H1 (cell line): ENCODE measurements around the gene AP2A2. TPM values are rescaled to one million over a fixed set of nuclear protein-coding genes. Genes with fewer than 3 reads are reported as not detected.

Experiments
- CTCF ChIA-PET: fragments of 300-600 bp; sonication (Branson Sonifier 250); formaldehyde crosslinking; loops from one replicate; lab custom pipeline; 2021; ENCODE audit not compliant: partially characterized antibody; lab: Charles Lee
- POLR2A ChIA-PET: fragments of 300-600 bp; sonication (Branson Sonifier 250); formaldehyde crosslinking; loops from one replicate; lab custom pipeline; 2021; ENCODE audit warnings: inconsistent platforms; ENCODE audit not compliant: partially characterized antibody; lab: Charles Lee
- DNase-seq, 2 experiments: peaks; one replicate each; pipeline versions ENCODE4 v3.0.0 to v3.0.0-alpha.2; 2010 to 2022; ENCODE audit warnings: low spot score in 2 of 2, low read depth in 1 of 2, mixed read lengths in 1 of 2
- FAIRE-seq: peaks from 2 replicates; lab custom pipeline; 2011; peaks lifted over from hg19 to GRCh38; lab: Jason Lieb, UNC
- H2AFZ ChIP-seq: 2 replicates; pipeline ENCODE4 v1.8.1; 2012; ENCODE audit warnings: low read length, inconsistent platforms
- H2AK5ac ChIP-seq: 2 replicates; pipeline ENCODE4 v1.6.1; 2013; ENCODE audit warnings: low read depth, low read length
- H2BK120ac ChIP-seq: replicated peaks from 2 replicates; pipeline ENCODE3; 2013; ENCODE audit warnings: low read depth, low read length, inconsistent platforms
- H2BK12ac ChIP-seq: 2 replicates; pipeline ENCODE4 v1.6.1; 2013; ENCODE audit warnings: low read depth, low read length
- H2BK15ac ChIP-seq: 2 replicates; pipeline ENCODE4 v1.6.1; 2013; ENCODE audit warnings: low read length
- H2BK20ac ChIP-seq: 2 replicates; pipeline ENCODE4 v1.6.1; 2013; ENCODE audit warnings: low read length
- H2BK5ac ChIP-seq: 2 replicates; pipeline ENCODE4 v1.6.1; 2013; ENCODE audit warnings: low read depth, low read length
- H3K14ac ChIP-seq: 2 replicates; pipeline ENCODE4 v1.6.1; 2013; ENCODE audit warnings: inconsistent platforms; ENCODE audit not compliant: insufficient read length
- H3K18ac ChIP-seq: 2 replicates; pipeline ENCODE4 v1.6.1; 2013; ENCODE audit warnings: low read length; ENCODE audit errors: extremely low read depth
- H3K23ac ChIP-seq: 2 replicates; pipeline ENCODE4 v1.6.1; 2013; ENCODE audit warnings: inconsistent platforms; ENCODE audit not compliant: insufficient read length
- H3K23me2 ChIP-seq: 2 replicates; pipeline ENCODE4 v1.6.1; 2013; ENCODE audit warnings: low read depth, low read length
- H3K27ac ChIP-seq: 2 replicates; pipeline ENCODE4 v1.6.1; 2011; ENCODE audit warnings: low read depth, low read length, inconsistent platforms
- H3K27me3 ChIP-seq, 4 experiments: replicated peaks in 1 of 4; 1 replicate in 1 of 4; 2 replicates in 3 of 4; pipeline versions ENCODE4 v1.6.1 to v1.8.1; 2011 to 2013; ENCODE audit warnings: low read length in 3 of 4, mild to moderate bottlenecking in 3 of 4, inconsistent platforms in 2 of 4, mixed read lengths in 2 of 4, moderate library complexity in 1 of 4; ENCODE audit not compliant: control insufficient read depth in 3 of 4, insufficient read depth in 3 of 4; ENCODE audit errors: extremely low read depth in 1 of 4
- H3K36me3 ChIP-seq, 4 experiments: 2 replicates each; pipeline versions ENCODE4 v1.6.1 to v1.8.1; 2011 to 2013; ENCODE audit warnings: mild to moderate bottlenecking in 4 of 4, low read length in 3 of 4, moderate library complexity in 2 of 4, control low read depth in 1 of 4, inconsistent platforms in 1 of 4; ENCODE audit not compliant: insufficient read depth in 4 of 4, control insufficient read depth in 2 of 4
- H3K4ac ChIP-seq: replicated peaks from 2 replicates; pipeline ENCODE3; 2013; ENCODE audit warnings: low read length, low read depth, mixed read lengths, inconsistent platforms; ENCODE audit not compliant: insufficient read length
- H3K4me1 ChIP-seq, 4 experiments: replicated peaks in 1 of 4; 1 replicate in 1 of 4; 2 replicates in 3 of 4; pipeline versions ENCODE4 v1.6.1 to v1.8.1; 2011 to 2013; ENCODE audit warnings: low read length in 3 of 4, inconsistent platforms in 2 of 4, mixed read lengths in 1 of 4; ENCODE audit not compliant: insufficient read depth in 4 of 4, control insufficient read depth in 3 of 4
- H3K4me2 ChIP-seq, 2 experiments: 2 replicates each; pipeline versions ENCODE4 v1.6.1 to v1.8.1; 2011 to 2013; ENCODE audit warnings: low read depth in 2 of 2, low read length in 2 of 2, control low read depth in 1 of 2, inconsistent platforms in 1 of 2, mild to moderate bottlenecking in 1 of 2; ENCODE audit not compliant: insufficient read depth in 1 of 2
- H3K4me3 ChIP-seq, 4 experiments: fragments of 200-600, 300-600 bp in 1 of 4; sonication (generic), shearing (Covaris generic), sonication (Bioruptor Twin) in 1 of 4; 2 replicates each; pipeline versions ENCODE4 v1.5.1 to v1.8.1; 2011 to 2016; ENCODE audit warnings: low read length in 4 of 4, low read depth in 3 of 4, control low read depth in 2 of 4, inconsistent platforms in 2 of 4, mild to moderate bottlenecking in 2 of 4, mixed read lengths in 1 of 4, moderate library complexity in 1 of 4; ENCODE audit not compliant: insufficient read depth in 2 of 4; ENCODE audit errors: extremely low read depth in 1 of 4
- H3K56ac ChIP-seq: replicated peaks from 2 replicates; pipeline ENCODE3; 2013; ENCODE audit warnings: low read depth, mild to moderate bottlenecking, mixed read lengths, low read length, inconsistent platforms; ENCODE audit not compliant: insufficient read length
- H3K79me1 ChIP-seq: 2 replicates; pipeline ENCODE4 v1.6.1; 2013; ENCODE audit warnings: low read depth, low read length, control low read depth
- H3K79me2 ChIP-seq, 2 experiments: 2 replicates each; pipeline versions ENCODE4 v1.6.1 to v1.8.1; 2012 to 2013; ENCODE audit warnings: low read length in 2 of 2, mild to moderate bottlenecking in 2 of 2, inconsistent platforms in 1 of 2; ENCODE audit not compliant: insufficient read depth in 2 of 2, control insufficient read depth in 1 of 2
- H3K9ac ChIP-seq, 4 experiments: replicated peaks in 1 of 4; 1 replicate in 1 of 4; 2 replicates in 3 of 4; pipeline versions ENCODE4 v1.6.1 to v1.8.1; 2011 to 2013; ENCODE audit warnings: low read depth in 3 of 4, low read length in 3 of 4, control low read depth in 2 of 4, mild to moderate bottlenecking in 2 of 4, moderate library complexity in 2 of 4, inconsistent platforms in 1 of 4; ENCODE audit errors: extremely low read depth in 1 of 4
- H3K9me3 ChIP-seq, 2 experiments: 2 replicates each; pipeline versions ENCODE4 v1.6.1 to v1.8.1; 2012 to 2013; ENCODE audit warnings: mild to moderate bottlenecking in 2 of 2, moderate library complexity in 2 of 2, control low read depth in 1 of 2, inconsistent platforms in 1 of 2, low read depth in 1 of 2, low read length in 1 of 2, mixed read lengths in 1 of 2; ENCODE audit not compliant: insufficient read depth in 2 of 2
- H4K20me1 ChIP-seq, 2 experiments: replicated peaks in 1 of 2; 2 replicates each; pipeline versions ENCODE3 to v1.8.1; 2011 to 2013; ENCODE audit warnings: inconsistent platforms in 2 of 2, low read length in 2 of 2, mild to moderate bottlenecking in 1 of 2; ENCODE audit not compliant: insufficient read depth in 2 of 2, control insufficient read depth in 1 of 2
- H4K5ac ChIP-seq: 2 replicates; pipeline ENCODE4 v1.6.1; 2013; ENCODE audit warnings: low read length, low read depth, mixed read lengths, inconsistent platforms; ENCODE audit not compliant: insufficient read length
- H4K8ac ChIP-seq: 2 replicates; pipeline ENCODE4 v1.8.0; 2013; ENCODE audit warnings: mild to moderate bottlenecking, moderate library complexity, low read length, inconsistent platforms; ENCODE audit not compliant: insufficient read depth; ENCODE audit errors: extremely low read depth
- H4K91ac ChIP-seq: replicated peaks from 2 replicates; pipeline ENCODE3; 2013; ENCODE audit warnings: low read length, mixed read lengths, inconsistent platforms; ENCODE audit not compliant: insufficient read length
- ASH2L ChIP-seq: fragments of 200-600, 300-600 bp; sonication (generic); IDR thresholded peaks from one replicate; pipeline ENCODE4 v1.7.1; 2017; ENCODE audit warnings: low read length
- BRCA1 ChIP-seq: IDR thresholded peaks from 2 replicates; pipeline ENCODE4 v1.6.1; 2012; ENCODE audit warnings: low read depth, low read length, improper control_type of control experiment
- CBX5 ChIP-seq: fragments of 300-800, 300-1000 bp; sonication (generic); IDR thresholded peaks from 2 replicates; pipeline ENCODE4 v1.7.1; 2016; ENCODE audit warnings: antibody characterized with exemption, low read length, low read depth
- CHD1 ChIP-seq: IDR thresholded peaks from 2 replicates; pipeline ENCODE4 v1.6.1; 2012; ENCODE audit warnings: low read depth, low read length, improper control_type of control experiment
- CREB1 ChIP-seq: IDR thresholded peaks from 2 replicates; pipeline ENCODE4 v1.6.1; 2012; ENCODE audit warnings: inconsistent platforms
- NRF1 ChIP-seq: IDR thresholded peaks from 2 replicates; pipeline ENCODE4 v1.6.1; 2011; ENCODE audit warnings: mild to moderate bottlenecking, low read depth, low read length, improper control_type of control experiment
- PHF8 ChIP-seq: fragments of 200-600 bp; sonication (generic); conservative IDR thresholded peaks from 2 replicates; pipeline ENCODE4 v1.7.1; 2012; ENCODE audit warnings: low read depth, mild to moderate bottlenecking, inconsistent platforms, low read length, moderate library complexity
- POLR2A ChIP-seq, 2 experiments: IDR thresholded peaks; 1 replicate in 1 of 2; 2 replicates in 1 of 2; pipeline ENCODE4 v1.6.1; 2011; ENCODE audit warnings: low read depth in 2 of 2, low read length in 2 of 2, mild to moderate bottlenecking in 2 of 2; ENCODE audit errors: control extremely low read depth in 1 of 2
- RBBP5 ChIP-seq: IDR thresholded peaks from 2 replicates; pipeline ENCODE4 v1.7.1; 2012; ENCODE audit warnings: low read depth, mild to moderate bottlenecking, inconsistent platforms, low read length, moderate library complexity, borderline replicate concordance
- SP2 ChIP-seq: IDR thresholded peaks from 2 replicates; pipeline ENCODE4 v1.6.1; 2012; ENCODE audit warnings: mild to moderate bottlenecking, low read length, inconsistent platforms
- TEAD4 ChIP-seq: IDR thresholded peaks from 2 replicates; pipeline ENCODE4 v1.6.1; 2012; ENCODE audit warnings: low read depth, low read length, inconsistent platforms, mixed read lengths
- WGBS, 2 experiments: shearing (Covaris generic) in 1 of 2; methylation state at CpG; one replicate each; pipeline versions ENCODE4 v1.1.6 to v1.1.7; 2013 to 2015; ENCODE audit warnings: low lambda C conversion rate in 2 of 2, mixed read lengths in 2 of 2, inconsistent platforms in 1 of 2, low coverage in 1 of 2, missing lambda C conversion rate in 1 of 2; ENCODE audit not compliant: insufficient replicate concordance in 2 of 2, insufficient coverage in 1 of 2, insufficient read length in 1 of 2; ENCODE audit errors: extremely low coverage in 1 of 2, missing lambda C conversion rate in 1 of 2; 5-methylcytosine and 5-hydroxymethylcytosine counted together
- polyA plus RNA-seq, 7 experiments: library from polyadenylated mRNA; depleted of rRNA in 3 of 7; stranded (reverse) in 5 of 7; unstranded in 2 of 7; fragments of >200 nt in 5 of 7; fragments of 200-250 nt in 2 of 7; gene quantifications; 1 replicate in 5 of 7; 2 replicates in 1 of 7; 4 replicates in 1 of 7; pipeline versions ENCODE4 v1.2.1 to v1.2.3, GENCODE V29; 2011 to 2013; ENCODE audit warnings: missing spikeins in 2 of 7, mixed read lengths in 2 of 7
- total RNA-seq: library from RNA; stranded (reverse); fragmentation: NEBNext Ultra II Directional; extraction: Animal tissue kit (Norgen Biotek cat#: 25700); gene quantifications from 2 replicates; pipeline ENCODE4 v1.2.1, GENCODE V29; 2021
- TF ChIP-seq, protein P1 (sequence below): IDR thresholded peaks from 2 replicates; pipeline ENCODE4 v1.6.1; 2012; ENCODE audit warnings: inconsistent platforms
- TF ChIP-seq, protein P2 (sequence below): IDR thresholded peaks from 2 replicates; pipeline ENCODE4 v1.6.1; 2011; ENCODE audit warnings: low read length, improper control_type of control experiment

The AP2A2 gene
- total and polyA plus RNA-seq, 2 of the 8 experiments (the other 6 are each of a cell fraction or from before 2014, with no cell fraction given) = 50.0 to 65.0 TPM

DNA sequence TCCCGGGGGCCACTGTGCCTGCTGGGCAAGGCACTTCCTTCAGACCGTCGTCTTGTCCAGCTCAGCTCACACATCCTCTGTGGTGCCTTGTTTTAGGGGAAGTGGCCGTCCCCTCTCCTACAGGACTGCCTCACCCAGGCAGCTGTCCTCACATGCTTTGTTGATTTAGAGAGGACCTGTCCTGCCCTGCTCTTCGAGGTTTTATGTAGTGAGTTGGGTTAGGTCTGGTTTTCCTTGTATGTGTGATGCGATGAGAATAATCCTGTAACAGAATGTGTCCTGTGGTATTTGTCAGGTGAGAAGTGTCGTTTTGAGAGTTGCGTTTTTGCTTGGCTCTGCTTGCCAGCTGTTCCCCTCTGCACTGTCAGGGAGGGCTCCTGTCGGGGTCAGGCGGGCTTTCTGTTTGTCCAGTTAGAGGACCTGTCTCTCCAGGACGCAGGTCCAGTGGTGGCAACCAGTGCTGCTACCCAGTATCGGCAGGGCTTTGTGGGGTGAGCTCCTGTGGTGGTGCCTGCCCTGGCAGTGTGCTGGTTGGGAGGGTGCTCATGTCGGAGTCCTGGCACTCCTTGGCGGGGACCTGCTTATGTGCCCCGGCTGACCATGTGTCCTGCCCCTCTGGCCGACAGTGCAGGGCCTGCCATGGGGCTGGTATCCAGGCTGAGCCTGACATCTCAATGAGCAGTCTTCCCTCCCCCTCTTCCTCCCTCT is 69.5 kb downstream of the AP2A2 start:
- Histone ChIP-seq H3K23ac (no peak overlapping the region), H3K23me2 (no peaks in the 10 kb centered on the region), H4K8ac (no peak overlapping the region), H3K4me3 (no peak overlapping the region), H3K9me3 (no peaks in the 10 kb centered on the region), H2AFZ (no peak overlapping the region), H3K79me2 (no peaks in the 10 kb centered on the region; a peak in 2 of 4 replicates), H2BK20ac (no peak overlapping the region), H2BK15ac (no peak overlapping the region), H4K5ac (no peak overlapping the region), H3K18ac (no peak overlapping the region), H3K4me2 (no peak overlapping the region), H2BK120ac (no peak overlapping the region), H3K14ac (no peak overlapping the region), H3K79me1 (0 out of 2 replicates have a peak, but pooled peaks cover 2% of the 10 kb centered on the region), H4K91ac (no peak overlapping the region), H3K4ac (no peak overlapping the region), H3K9ac (no peak overlapping the region), H3K4me1 (no peaks in the 10 kb centered on the region), H3K27me3 (no peaks in the 10 kb centered on the region), H3K56ac (no peak overlapping the region), H3K36me3 (peaks cover 11 to 28% (median 23%) of the 10 kb centered on the region in 4 experiments; a peak in 7 of 8 replicates), H2AK5ac (no peak overlapping the region), H3K27ac (no peak overlapping the region), H2BK5ac (no peak overlapping the region), H4K20me1 (peaks cover 0 to 19% of the 10 kb centered on the region in 2 experiments), H2BK12ac (no peak overlapping the region)
- no peak for DNase-seq
- POLR2A ChIA-PET = interaction anchor here (1.3 to 1.6 kb wide), 2 partner anchors 12 to 29 kb away, joined by 3 to 6 read pairs; no protein-coding TSS in a partner anchor
- 92% methylated on average over 16 of the region's 16 CpGs; no CpG with 5 or more reads in 1 of the 2 experiments for WGBS, 2 experiments
- no peak for FAIRE-seq
- CTCF ChIA-PET = interaction anchor here (0.9 to 2.6 kb wide), 7 partner anchors 10 to 252 kb away, joined by 3 to 10 read pairs (median 4); no protein-coding TSS in a partner anchor
- TF ChIP-seq BRCA1 (no peak), CBX5 (no peak), SP2 (no peak), PHF8 (no peak), POLR2A (IDR thresholded peaks at IDR 0.05; ENCODE audit: control extremely low read depth in 1 of 2, low read depth in 2 of 2, low read length in 2 of 2) (no peak), RBBP5 (no peak), ASH2L (no peak), CREB1 (no peak), NRF1 (no peak), TEAD4 (no peak), CHD1 (no peak)
- TF ChIP-seq, protein P1, sequence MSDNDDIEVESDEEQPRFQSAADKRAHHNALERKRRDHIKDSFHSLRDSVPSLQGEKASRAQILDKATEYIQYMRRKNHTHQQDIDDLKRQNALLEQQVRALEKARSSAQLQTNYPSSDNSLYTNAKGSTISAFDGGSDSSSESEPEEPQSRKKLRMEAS = no peak
- TF ChIP-seq, protein P2, sequence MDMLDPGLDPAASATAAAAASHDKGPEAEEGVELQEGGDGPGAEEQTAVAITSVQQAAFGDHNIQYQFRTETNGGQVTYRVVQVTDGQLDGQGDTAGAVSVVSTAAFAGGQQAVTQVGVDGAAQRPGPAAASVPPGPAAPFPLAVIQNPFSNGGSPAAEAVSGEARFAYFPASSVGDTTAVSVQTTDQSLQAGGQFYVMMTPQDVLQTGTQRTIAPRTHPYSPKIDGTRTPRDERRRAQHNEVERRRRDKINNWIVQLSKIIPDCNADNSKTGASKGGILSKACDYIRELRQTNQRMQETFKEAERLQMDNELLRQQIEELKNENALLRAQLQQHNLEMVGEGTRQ = no peak
